H1 (cell line): ENCODE measurements around the gene SLC66A2. TPM values are rescaled to one million over a fixed set of nuclear protein-coding genes. Genes with fewer than 3 reads are reported as not detected.

ENCODE experiments used
- CTCF ChIA-PET: fragments of 300-600 bp; sonication (Branson Sonifier 250); formaldehyde crosslinking; loops from one replicate; lab custom pipeline; 2021; ENCODE audit not compliant: partially characterized antibody; lab: Charles Lee
- POLR2A ChIA-PET: fragments of 300-600 bp; sonication (Branson Sonifier 250); formaldehyde crosslinking; loops from one replicate; lab custom pipeline; 2021; ENCODE audit warnings: inconsistent platforms; ENCODE audit not compliant: partially characterized antibody; lab: Charles Lee
- DNase-seq, 2 experiments: peaks; one replicate each; pipeline versions ENCODE4 v3.0.0 to v3.0.0-alpha.2; 2010 to 2022; ENCODE audit warnings: low spot score in 2 of 2, low read depth in 1 of 2, mixed read lengths in 1 of 2
- FAIRE-seq: peaks from 2 replicates; lab custom pipeline; 2011; peaks lifted over from hg19 to GRCh38; lab: Jason Lieb, UNC
- H2AFZ ChIP-seq: 2 replicates; pipeline ENCODE4 v1.8.1; 2012; ENCODE audit warnings: low read length, inconsistent platforms
- H2AK5ac ChIP-seq: 2 replicates; pipeline ENCODE4 v1.6.1; 2013; ENCODE audit warnings: low read depth, low read length
- H2BK120ac ChIP-seq: replicated peaks from 2 replicates; pipeline ENCODE3; 2013; ENCODE audit warnings: low read depth, low read length, inconsistent platforms
- H2BK12ac ChIP-seq: 2 replicates; pipeline ENCODE4 v1.6.1; 2013; ENCODE audit warnings: low read depth, low read length
- H2BK15ac ChIP-seq: 2 replicates; pipeline ENCODE4 v1.6.1; 2013; ENCODE audit warnings: low read length
- H2BK20ac ChIP-seq: 2 replicates; pipeline ENCODE4 v1.6.1; 2013; ENCODE audit warnings: low read length
- H2BK5ac ChIP-seq: 2 replicates; pipeline ENCODE4 v1.6.1; 2013; ENCODE audit warnings: low read depth, low read length
- H3K14ac ChIP-seq: 2 replicates; pipeline ENCODE4 v1.6.1; 2013; ENCODE audit warnings: inconsistent platforms; ENCODE audit not compliant: insufficient read length
- H3K18ac ChIP-seq: 2 replicates; pipeline ENCODE4 v1.6.1; 2013; ENCODE audit warnings: low read length; ENCODE audit errors: extremely low read depth
- H3K23ac ChIP-seq: 2 replicates; pipeline ENCODE4 v1.6.1; 2013; ENCODE audit warnings: inconsistent platforms; ENCODE audit not compliant: insufficient read length
- H3K23me2 ChIP-seq: 2 replicates; pipeline ENCODE4 v1.6.1; 2013; ENCODE audit warnings: low read depth, low read length
- H3K27ac ChIP-seq: 2 replicates; pipeline ENCODE4 v1.6.1; 2011; ENCODE audit warnings: low read depth, low read length, inconsistent platforms
- H3K27me3 ChIP-seq, 4 experiments: replicated peaks in 1 of 4; 1 replicate in 1 of 4; 2 replicates in 3 of 4; pipeline versions ENCODE4 v1.6.1 to v1.8.1; 2011 to 2013; ENCODE audit warnings: low read length in 3 of 4, mild to moderate bottlenecking in 3 of 4, inconsistent platforms in 2 of 4, mixed read lengths in 2 of 4, moderate library complexity in 1 of 4; ENCODE audit not compliant: control insufficient read depth in 3 of 4, insufficient read depth in 3 of 4; ENCODE audit errors: extremely low read depth in 1 of 4
- H3K36me3 ChIP-seq, 4 experiments: 2 replicates each; pipeline versions ENCODE4 v1.6.1 to v1.8.1; 2011 to 2013; ENCODE audit warnings: mild to moderate bottlenecking in 4 of 4, low read length in 3 of 4, moderate library complexity in 2 of 4, control low read depth in 1 of 4, inconsistent platforms in 1 of 4; ENCODE audit not compliant: insufficient read depth in 4 of 4, control insufficient read depth in 2 of 4
- H3K4ac ChIP-seq: replicated peaks from 2 replicates; pipeline ENCODE3; 2013; ENCODE audit warnings: low read length, low read depth, mixed read lengths, inconsistent platforms; ENCODE audit not compliant: insufficient read length
- H3K4me1 ChIP-seq, 4 experiments: replicated peaks in 1 of 4; 1 replicate in 1 of 4; 2 replicates in 3 of 4; pipeline versions ENCODE4 v1.6.1 to v1.8.1; 2011 to 2013; ENCODE audit warnings: low read length in 3 of 4, inconsistent platforms in 2 of 4, mixed read lengths in 1 of 4; ENCODE audit not compliant: insufficient read depth in 4 of 4, control insufficient read depth in 3 of 4
- H3K4me2 ChIP-seq, 2 experiments: 2 replicates each; pipeline versions ENCODE4 v1.6.1 to v1.8.1; 2011 to 2013; ENCODE audit warnings: low read depth in 2 of 2, low read length in 2 of 2, control low read depth in 1 of 2, inconsistent platforms in 1 of 2, mild to moderate bottlenecking in 1 of 2; ENCODE audit not compliant: insufficient read depth in 1 of 2
- H3K4me3 ChIP-seq, 4 experiments: fragments of 200-600, 300-600 bp in 1 of 4; sonication (generic), shearing (Covaris generic), sonication (Bioruptor Twin) in 1 of 4; 2 replicates each; pipeline versions ENCODE4 v1.5.1 to v1.8.1; 2011 to 2016; ENCODE audit warnings: low read length in 4 of 4, low read depth in 3 of 4, control low read depth in 2 of 4, inconsistent platforms in 2 of 4, mild to moderate bottlenecking in 2 of 4, mixed read lengths in 1 of 4, moderate library complexity in 1 of 4; ENCODE audit not compliant: insufficient read depth in 2 of 4; ENCODE audit errors: extremely low read depth in 1 of 4
- H3K56ac ChIP-seq: replicated peaks from 2 replicates; pipeline ENCODE3; 2013; ENCODE audit warnings: low read depth, mild to moderate bottlenecking, mixed read lengths, low read length, inconsistent platforms; ENCODE audit not compliant: insufficient read length
- H3K79me1 ChIP-seq: 2 replicates; pipeline ENCODE4 v1.6.1; 2013; ENCODE audit warnings: low read depth, low read length, control low read depth
- H3K79me2 ChIP-seq, 2 experiments: 2 replicates each; pipeline versions ENCODE4 v1.6.1 to v1.8.1; 2012 to 2013; ENCODE audit warnings: low read length in 2 of 2, mild to moderate bottlenecking in 2 of 2, inconsistent platforms in 1 of 2; ENCODE audit not compliant: insufficient read depth in 2 of 2, control insufficient read depth in 1 of 2
- H3K9ac ChIP-seq, 4 experiments: replicated peaks in 1 of 4; 1 replicate in 1 of 4; 2 replicates in 3 of 4; pipeline versions ENCODE4 v1.6.1 to v1.8.1; 2011 to 2013; ENCODE audit warnings: low read depth in 3 of 4, low read length in 3 of 4, control low read depth in 2 of 4, mild to moderate bottlenecking in 2 of 4, moderate library complexity in 2 of 4, inconsistent platforms in 1 of 4; ENCODE audit errors: extremely low read depth in 1 of 4
- H3K9me3 ChIP-seq, 2 experiments: 2 replicates each; pipeline versions ENCODE4 v1.6.1 to v1.8.1; 2012 to 2013; ENCODE audit warnings: mild to moderate bottlenecking in 2 of 2, moderate library complexity in 2 of 2, control low read depth in 1 of 2, inconsistent platforms in 1 of 2, low read depth in 1 of 2, low read length in 1 of 2, mixed read lengths in 1 of 2; ENCODE audit not compliant: insufficient read depth in 2 of 2
- H4K20me1 ChIP-seq, 2 experiments: replicated peaks in 1 of 2; 2 replicates each; pipeline versions ENCODE3 to v1.8.1; 2011 to 2013; ENCODE audit warnings: inconsistent platforms in 2 of 2, low read length in 2 of 2, mild to moderate bottlenecking in 1 of 2; ENCODE audit not compliant: insufficient read depth in 2 of 2, control insufficient read depth in 1 of 2
- H4K5ac ChIP-seq: 2 replicates; pipeline ENCODE4 v1.6.1; 2013; ENCODE audit warnings: low read length, low read depth, mixed read lengths, inconsistent platforms; ENCODE audit not compliant: insufficient read length
- H4K8ac ChIP-seq: 2 replicates; pipeline ENCODE4 v1.8.0; 2013; ENCODE audit warnings: mild to moderate bottlenecking, moderate library complexity, low read length, inconsistent platforms; ENCODE audit not compliant: insufficient read depth; ENCODE audit errors: extremely low read depth
- H4K91ac ChIP-seq: replicated peaks from 2 replicates; pipeline ENCODE3; 2013; ENCODE audit warnings: low read length, mixed read lengths, inconsistent platforms; ENCODE audit not compliant: insufficient read length
- EP300 ChIP-seq, 2 experiments: IDR thresholded peaks; 1 replicate in 1 of 2; 2 replicates in 1 of 2; pipeline ENCODE4 v1.6.1; 2011 to 2012; ENCODE audit warnings: low read depth in 2 of 2, low read length in 2 of 2, mild to moderate bottlenecking in 2 of 2, borderline replicate concordance in 1 of 2, inconsistent platforms in 1 of 2, moderate library complexity in 1 of 2
- POLR2AphosphoS5 ChIP-seq: IDR thresholded peaks from 2 replicates; pipeline ENCODE4 v1.6.1; 2011; ENCODE audit warnings: low read depth, low read length
- POU5F1 ChIP-seq: IDR thresholded peaks from 2 replicates; pipeline ENCODE4 v1.6.1; 2011; ENCODE audit warnings: low read depth, mild to moderate bottlenecking, low read length, moderate library complexity
- WGBS, 2 experiments: shearing (Covaris generic) in 1 of 2; methylation state at CpG; one replicate each; pipeline versions ENCODE4 v1.1.6 to v1.1.7; 2013 to 2015; ENCODE audit warnings: low lambda C conversion rate in 2 of 2, mixed read lengths in 2 of 2, inconsistent platforms in 1 of 2, low coverage in 1 of 2, missing lambda C conversion rate in 1 of 2; ENCODE audit not compliant: insufficient replicate concordance in 2 of 2, insufficient coverage in 1 of 2, insufficient read length in 1 of 2; ENCODE audit errors: extremely low coverage in 1 of 2, missing lambda C conversion rate in 1 of 2; 5-methylcytosine and 5-hydroxymethylcytosine counted together
- polyA plus RNA-seq, 7 experiments: library from polyadenylated mRNA; depleted of rRNA in 3 of 7; stranded (reverse) in 5 of 7; unstranded in 2 of 7; fragments of >200 nt in 5 of 7; fragments of 200-250 nt in 2 of 7; gene quantifications; 1 replicate in 5 of 7; 2 replicates in 1 of 7; 4 replicates in 1 of 7; pipeline versions ENCODE4 v1.2.1 to v1.2.3, GENCODE V29; 2011 to 2013; ENCODE audit warnings: missing spikeins in 2 of 7, mixed read lengths in 2 of 7
- total RNA-seq: library from RNA; stranded (reverse); fragmentation: NEBNext Ultra II Directional; extraction: Animal tissue kit (Norgen Biotek cat#: 25700); gene quantifications from 2 replicates; pipeline ENCODE4 v1.2.1, GENCODE V29; 2021

SLC66A2 gene
- total and polyA plus RNA-seq, 2 of the 8 experiments (the other 6 are each of a cell fraction or from before 2014, with no cell fraction given) = 15.0 to 18.9 TPM

DNA sequence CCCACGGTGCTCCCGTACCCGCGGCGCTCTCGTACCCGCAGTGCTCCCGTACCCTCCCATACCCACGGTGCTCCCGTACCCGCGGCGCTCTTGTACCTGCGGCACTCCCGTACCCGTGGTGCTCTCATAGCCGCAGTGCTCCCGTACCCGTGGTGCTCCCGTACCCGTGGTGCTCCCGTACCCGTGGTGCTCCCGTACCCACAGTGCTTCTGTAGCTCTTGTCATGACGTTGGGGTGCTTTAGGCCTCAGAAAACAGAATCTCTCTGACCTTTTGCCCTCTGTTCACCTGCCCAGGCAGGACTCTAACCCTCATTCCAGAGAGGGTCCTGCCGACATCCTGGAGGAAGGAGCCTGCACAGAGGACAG, 35.3 kb downstream of the SLC66A2 start:
- H3K79me2 ChIP-seq = no peaks in the 10 kb centered on the region
- no peak for TF ChIP-seq POLR2AphosphoS5
- no peak for TF ChIP-seq EP300 (IDR thresholded peaks at IDR 0.05; ENCODE audit: borderline replicate concordance in 1 of 2, low read depth in 2 of 2, low read length in 2 of 2)
- no peak for TF ChIP-seq POU5F1

More for the DNA sequence above, 35.3 kb downstream of the SLC66A2 start:
- Histone ChIP-seq H3K14ac (no peak overlapping the region), H2AK5ac (no peak overlapping the region), H2BK120ac (no peak overlapping the region), H4K5ac (no peak overlapping the region), H3K27ac (no peak overlapping the region), H2BK20ac (no peak overlapping the region), H3K4ac (no peak overlapping the region), H4K20me1 (peaks cover 2 to 4% of the 10 kb centered on the region in 2 experiments), H4K91ac (no peak overlapping the region), H3K23me2 (peaks cover 12% of the 10 kb centered on the region; the same call in 1 of the 2 replicates), H4K8ac (no peak overlapping the region), H3K4me1 (peaks cover 0 to 8% (median 3%) of the 10 kb centered on the region in 4 experiments; a peak in 5 of 7 replicates), H3K4me3 (no peak overlapping the region), H3K9me3 (no peaks in the 10 kb centered on the region), H3K79me1 (0 out of 2 replicates have a peak, but pooled peaks cover 2% of the 10 kb centered on the region), H2BK12ac (no peak overlapping the region), H2BK5ac (no peak overlapping the region), H3K27me3 (no peaks in the 10 kb centered on the region), H3K36me3 (no peaks in the 10 kb centered on the region), H3K18ac (no peak overlapping the region), H2BK15ac (no peak overlapping the region), H3K9ac (no peak overlapping the region), H2AFZ (no peak overlapping the region), H3K23ac (no peak overlapping the region), H3K4me2 (no peak overlapping the region), H3K56ac (no peak overlapping the region)
- ChIA-PET POLR2A (interaction anchor here (1.3 kb wide), 1 partner anchor 60 kb away, joined by 3 read pairs; no protein-coding TSS in a partner anchor), CTCF (interaction anchor here (0.8 kb wide), 1 partner anchor 209 kb away, joined by 3 read pairs; no protein-coding TSS in a partner anchor)
- DNase-seq = no peak
- FAIRE-seq = no peak
- WGBS, 2 experiments = 73% methylated on average over 13 of the region's 26 CpGs; no CpG with 5 or more reads in 1 of the 2 experiments
